Right lobe of liver (tissue), 6 donors: ENCODE data around the gene INS. TPM values are rescaled to one million over a fixed set of nuclear protein-coding genes. Genes with fewer than 3 reads are reported as not detected.

ENCODE experiments used
- ATAC-seq, 4 donors: fragments of 200-7000 bp; cut with Tn5 transposase; one replicate each; pipeline ENCODE4 v1.9.1; 2020; ENCODE audit warnings: mild to moderate bottlenecking in 4 of 4, moderate library complexity in 4 of 4
- DNase-seq, 3 donors: peaks; one replicate each; pipeline ENCODE4 v3.0.0-alpha.2; 2020
- H3K27ac ChIP-seq, 3 donors: fragments of 200-600 bp; one replicate each; pipeline ENCODE4 v1.8.0; 2022
- H3K27me3 ChIP-seq, 2 donors: fragments of 200-600 bp; one replicate each; pipeline ENCODE4 v1.8.0; 2022
- H3K36me3 ChIP-seq, 4 donors: fragments of 200-600 bp; sonication (generic) in 1 of 4; one replicate each; pipeline versions ENCODE4 v1.5.1 to v1.8.0; 2017 to 2022; ENCODE audit warnings: control low read depth in 1 of 4
- H3K4me1 ChIP-seq, 4 donors: fragments of 200-600 bp; sonication (generic) in 1 of 4; one replicate each; pipeline versions ENCODE4 v1.5.1 to v1.8.0; 2017 to 2022; ENCODE audit warnings: control low read depth in 1 of 4
- H3K4me3 ChIP-seq, 3 donors: fragments of 200-600 bp; one replicate each; pipeline ENCODE4 v1.8.0; 2022
- H3K9me3 ChIP-seq, 4 donors: fragments of 200-600 bp; sonication (generic) in 1 of 4; one replicate each; pipeline versions ENCODE4 v1.5.1 to v1.8.0; 2017 to 2022; ENCODE audit warnings: control low read depth in 1 of 4
- CTCF ChIP-seq, 4 donors: fragments of 200-600 bp in 3 of 4; fragments of 450-650 bp in 1 of 4; IDR thresholded peaks; one replicate each; pipeline versions ENCODE4 v1.5.1 to v1.8.0; 2016 to 2022; ENCODE audit warnings: antibody characterized with exemption in 4 of 4, mild to moderate bottlenecking in 2 of 4
- POLR2A ChIP-seq: fragments of 450-650 bp; IDR thresholded peaks from one replicate; pipeline ENCODE4 v1.6.1; 2017; ENCODE audit warnings: antibody characterized with exemption, mild to moderate bottlenecking
- WGBS: methylation state at CpG from one replicate; pipeline ENCODE4 v1.1.6; 2018; ENCODE audit warnings: low coverage, low lambda C conversion rate; ENCODE audit not compliant: insufficient coverage; ENCODE audit errors: missing lambda C conversion rate; 5-methylcytosine and 5-hydroxymethylcytosine counted together
- intact Hi-C, 2 donors: fragments of 100-400 bp; cut with DNase I; formaldehyde crosslinking; loops; one replicate each; pipeline versions ENCODE4 v1.11.2 to v1.14.1; 2022
- total RNA-seq, 6 experiments: library from RNA; depleted of rRNA in 2 of 6; stranded (reverse); fragments of >200 nt in 2 of 6; fragmentation: NEBNext Ultra II Directional in 3 of 6; extraction: Animal tissue kit (Norgen Biotek cat#: 25700) in 3 of 6; gene quantifications; one replicate each; pipeline versions ENCODE4 v1.1.0 to v1.2.4, GENCODE V29; 2016 to 2023
- donor health status: DM: no; HTN: yes; CAD: no.
- donor health status: DM: no; HTN: no; CAD: no.
- donor health status: DM: no; HTN: no; CAD: no.
- donor health status: DM: no; HTN: yes; CAD: no.
- donor health status: DM: no; HTN: yes; CAD: no.

Gene INS
- total RNA-seq, 6 experiments from 2014 or later: not detected

- peaks cover 0 to 32% (median 13%) of the 10 kb centered on the region in 4 donors for H3K36me3 ChIP-seq
- intact Hi-C loops: no loop called here
- no peak overlapping the region for H3K4me3 ChIP-seq
- DNase-seq (peak in 2 of 3 donors; percentile 59 to 82), ATAC-seq (peak; percentile 63 to 75 (median 72))
- H3K27me3 ChIP-seq: no peaks in the 10 kb centered on the region
- H3K27ac ChIP-seq: no peak overlapping the region
- H3K4me1 ChIP-seq: peaks cover 0 to 35% (median 5%) of the 10 kb centered on the region in 4 donors
- whole genome bisulfite sequencing: 7% methylated on average over 16 of the region's 50 CpGs
- no peaks in the 10 kb centered on the region for H3K9me3 ChIP-seq
- TF ChIP-seq CTCF (IDR thresholded peaks at IDR 0.05) (no peak), POLR2A (no peak)
Measured at GRCh38 chr11:2137202-2138067, 23.6 kb downstream of the INS start.

GRCh38 chr11:2136952-2137201 is 24.1 kb downstream of the INS start:
- TF ChIP-seq POLR2A (no peak), CTCF (IDR thresholded peaks at IDR 0.05) (no peak)
- H3K4me1 ChIP-seq: peaks cover 0 to 35% (median 5%) of the 10 kb centered on the region in 4 donors
- no peaks in the 10 kb centered on the region for H3K9me3 ChIP-seq
- 50% methylated on average over 1 of the region's 8 CpGs for WGBS
- intact Hi-C loops: no loop called here
- no peak for DNase-seq
- no peak overlapping the region for H3K27ac ChIP-seq
- H3K4me3 ChIP-seq: no peak overlapping the region
- peak in 1 of 4 donors; percentile 3 for ATAC-seq
- H3K27me3 ChIP-seq: no peaks in the 10 kb centered on the region
- H3K36me3 ChIP-seq: peaks cover 0 to 26% (median 11%) of the 10 kb centered on the region in 4 donors

DNA sequence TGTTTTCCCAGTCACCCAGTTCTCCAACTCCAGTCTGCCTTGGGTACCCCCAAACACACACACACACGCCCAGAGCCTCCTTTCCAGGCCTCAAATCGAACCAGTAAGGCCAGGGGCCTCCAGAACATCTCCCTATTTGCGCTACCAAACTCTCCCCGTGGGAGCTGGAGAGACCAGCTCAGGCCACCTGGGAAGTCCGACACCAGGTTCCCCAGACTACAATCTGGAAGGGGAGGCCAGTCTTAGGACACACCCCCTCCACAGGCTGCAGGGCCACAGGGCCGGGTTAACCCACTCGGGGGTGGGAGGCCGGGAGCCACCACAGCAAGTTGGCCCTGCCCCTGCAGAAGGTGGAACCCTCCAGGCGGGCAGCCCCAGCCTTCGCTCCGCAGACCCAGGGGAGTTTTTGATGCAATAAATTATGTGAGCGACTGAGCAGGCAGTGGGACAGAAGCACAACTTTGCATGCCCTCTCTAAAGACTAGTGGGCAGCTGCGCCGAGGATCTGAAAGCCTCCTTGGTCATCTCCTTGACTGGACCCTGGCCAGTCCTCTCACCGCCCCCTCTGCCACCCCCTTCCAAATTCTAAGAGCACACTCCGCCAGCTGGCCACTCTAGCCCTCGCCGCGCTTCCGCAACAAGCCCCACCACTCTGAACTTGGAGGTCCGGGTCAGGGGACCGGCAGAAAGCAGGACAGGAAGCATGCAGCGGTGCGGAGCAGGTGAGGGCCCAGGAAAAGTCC is 24.6 kb downstream of the INS start:
- H3K4me3 ChIP-seq: no peak overlapping the region

GRCh38 chr11:2135648-2136201 is 25.3 kb downstream of the INS start:
- Histone ChIP-seq H3K27me3 (no peaks in the 10 kb centered on the region), H3K4me1 (peaks cover 0 to 35% (median 5%) of the 10 kb centered on the region in 4 donors), H3K9me3 (no peaks in the 10 kb centered on the region), H3K36me3 (peaks cover 0 to 29% (median 13%) of the 10 kb centered on the region in 4 donors), H3K27ac (no peak overlapping the region), H3K4me3 (no peak overlapping the region)
- intact Hi-C loops: no loop called here
- TF ChIP-seq CTCF (IDR thresholded peaks at IDR 0.05) (no peak), POLR2A (no peak)
- ATAC-seq: peak in 2 of 4 donors; percentile 6 to 23
- 62% methylated on average over 2 of the region's 14 CpGs for WGBS
- peak; percentile 15 to 57 (median 51) for DNase-seq

More for the DNA sequence above, 24.6 kb downstream of the INS start:
- Histone ChIP-seq H3K36me3 (peaks cover 0 to 25% (median 11%) of the 10 kb centered on the region in 4 donors), H3K27me3 (no peaks in the 10 kb centered on the region), H3K9me3 (no peaks in the 10 kb centered on the region), H3K4me1 (peaks cover 0 to 35% (median 5%) of the 10 kb centered on the region in 4 donors), H3K27ac (no peak overlapping the region)
- no peak for TF ChIP-seq POLR2A
- ATAC-seq (no peak), DNase-seq (peak; percentile 18 to 48 (median 45))
- 81% methylated on average over 11 of the region's 24 CpGs for WGBS
- intact Hi-C loops: no loop called here
